NCI-H510A (cell line): ENCODE data around the gene TRIM46.
"Not testable (repeated sequence)": the region's sequence is repeated elsewhere in the genome, so short reads cannot be mapped to it uniquely, and the experiment has no call there.

ENCODE experiments used
- DNase-seq: peaks from one replicate; lab custom pipeline; 2025; lab: John Stamatoyannopoulos, UW

Gene TRIM46

DNA sequence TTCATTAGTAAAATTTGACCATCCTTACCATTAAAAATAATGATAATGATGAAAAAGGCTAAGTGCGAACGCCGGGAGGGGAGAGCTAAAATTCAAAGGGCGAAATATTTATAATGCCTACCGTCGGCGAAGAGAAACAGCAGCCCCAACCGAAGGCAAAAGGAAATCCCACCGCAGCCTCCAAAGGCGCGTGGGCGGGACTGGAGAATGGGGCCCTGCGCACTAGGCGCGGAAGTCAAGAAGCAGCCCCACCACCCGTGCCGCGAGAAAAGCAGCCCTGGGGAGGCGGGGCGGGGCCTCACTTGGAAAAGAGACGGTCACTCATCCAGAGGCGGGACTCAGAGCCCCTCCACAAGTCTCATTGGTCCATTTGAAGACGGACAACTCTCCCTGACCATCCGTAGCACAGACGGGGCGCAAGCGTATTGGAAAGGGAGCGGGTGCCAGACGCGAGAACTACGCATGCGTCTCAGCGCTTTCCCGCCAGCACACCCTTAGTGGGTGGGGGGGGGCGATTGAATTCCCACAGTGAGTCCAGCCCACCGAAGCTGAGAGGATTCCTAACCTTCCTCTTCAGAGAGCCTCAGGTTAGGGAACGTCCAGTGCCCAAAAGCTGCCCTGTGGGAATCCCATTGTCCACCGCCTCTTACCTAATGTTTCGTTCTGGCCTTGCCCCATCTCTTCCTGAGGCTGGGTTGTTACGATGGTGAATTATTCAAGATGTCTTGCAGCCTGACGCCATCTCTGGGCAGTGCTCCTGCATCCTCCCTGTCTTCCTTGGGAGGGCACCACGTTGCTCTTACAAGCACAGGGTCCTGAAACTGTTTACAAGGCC lies 53.8 kb downstream of the TRIM46 start:
- peak; percentile 97 for DNase-seq

DNA sequence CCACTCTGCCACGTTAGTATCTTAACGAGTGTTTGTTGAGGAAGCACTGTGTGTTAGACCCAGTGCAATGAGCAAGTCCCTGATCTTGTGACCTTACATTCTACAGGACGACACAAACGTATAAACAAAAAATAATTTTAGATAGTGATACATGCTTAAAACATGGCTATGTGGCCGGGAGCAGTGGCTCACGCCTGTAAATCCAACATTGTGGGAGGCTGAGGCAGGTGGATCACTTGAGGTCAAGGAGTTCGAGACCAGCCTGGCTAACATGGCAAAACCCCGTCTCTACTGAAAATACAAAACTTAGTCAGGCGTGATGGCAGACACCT lies 54.4 kb downstream of the TRIM46 start:
- DNase-seq = no peak

DNA sequence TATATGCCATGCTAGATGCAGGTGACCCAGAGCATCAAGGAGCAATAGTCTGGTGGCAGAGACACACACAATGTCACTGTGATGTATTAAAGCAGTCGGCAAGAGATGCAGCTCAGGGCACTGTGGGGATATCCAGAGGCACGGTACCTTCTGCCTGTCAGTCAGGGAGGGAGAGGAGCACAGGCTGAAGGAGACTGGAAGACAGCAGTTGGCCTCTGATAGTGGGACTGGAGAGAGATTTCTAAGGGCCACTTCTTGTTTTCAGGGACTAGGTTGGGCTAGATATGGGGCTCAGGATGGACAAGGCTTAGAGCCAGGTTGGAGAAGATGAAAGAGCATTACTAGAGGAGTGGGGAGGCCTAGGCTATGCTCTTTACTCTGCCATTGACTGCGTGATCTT lies 57.7 kb downstream of the TRIM46 start:
- not testable (repeated sequence) for DNase-seq

DNA sequence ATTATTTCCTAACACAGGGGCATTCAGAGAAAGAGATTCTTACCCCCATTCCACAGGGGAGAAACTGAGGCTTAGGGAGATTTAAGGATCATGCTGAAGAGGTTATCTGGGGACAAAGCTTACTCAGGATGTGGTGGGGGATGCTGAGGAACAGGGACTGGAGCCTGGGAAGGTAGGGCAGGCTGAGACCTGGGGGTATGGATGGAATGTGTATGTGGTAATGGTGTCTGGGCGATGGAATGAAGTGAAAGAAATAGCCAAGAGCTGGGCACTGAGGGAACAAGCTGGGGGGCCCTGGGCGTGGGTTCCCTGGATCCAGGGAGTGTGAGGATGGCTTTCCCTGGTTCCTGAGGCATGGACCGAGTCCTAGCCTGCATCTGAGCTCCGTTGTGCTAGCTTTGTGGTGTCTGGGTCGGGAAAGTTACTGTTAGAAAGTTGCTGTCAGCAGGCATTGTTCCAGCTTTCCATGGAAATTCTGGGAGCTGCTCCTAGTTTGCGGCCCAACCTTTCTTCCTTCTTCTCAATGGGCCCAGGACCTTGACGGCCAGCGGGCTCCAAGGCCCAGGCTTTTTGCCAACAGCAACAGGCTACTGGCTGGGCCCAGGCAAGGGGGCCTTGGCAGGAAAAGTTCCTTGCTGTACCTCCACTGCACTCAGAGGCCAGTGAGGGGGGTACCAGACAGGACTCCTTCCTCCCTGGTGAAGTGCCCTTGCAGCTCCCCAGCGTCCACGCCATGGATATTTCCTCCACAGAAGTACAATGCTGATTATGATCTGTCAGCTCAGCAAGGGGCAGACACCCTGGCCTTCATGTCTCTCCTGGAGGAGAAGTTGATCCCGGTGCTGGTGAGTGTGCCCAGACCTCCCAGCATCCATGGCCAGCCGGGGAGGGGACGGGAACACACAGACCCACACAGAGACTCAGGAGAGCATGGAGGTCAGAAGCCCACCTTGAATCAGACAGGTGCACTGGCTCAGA lies 58.6 kb downstream of the TRIM46 start:
- not testable (repeated sequence) for DNase-seq

DNA sequence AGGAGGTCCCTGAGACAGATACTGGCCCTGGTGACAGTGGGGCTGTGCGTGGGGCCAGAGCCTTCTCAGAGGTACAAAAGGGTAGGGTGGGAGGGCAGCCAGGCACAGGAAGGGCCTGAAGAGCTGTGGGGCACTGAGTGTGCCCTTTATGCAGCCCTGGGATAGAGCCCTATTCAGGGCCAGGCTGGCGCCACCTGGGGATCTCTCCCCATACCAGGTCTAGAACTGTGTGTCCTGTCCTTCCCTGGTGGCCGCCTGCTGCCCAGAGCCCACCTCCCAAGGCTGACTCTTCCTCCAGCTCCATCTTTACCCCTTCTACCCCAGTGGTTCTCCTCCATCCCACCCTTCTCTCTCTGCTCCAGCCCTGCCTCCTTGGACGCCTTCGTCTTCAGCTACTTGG lies 59.9 kb downstream of the TRIM46 start:
- DNase-seq = not testable (repeated sequence)
